Erythroblast (primary cell): ENCODE results near the gene PTK6.

Experiments
- GATA1 ChIP-seq: IDR thresholded peaks from 2 replicates; pipeline ENCODE4 v1.6.1; 2011; ENCODE audit warnings: low read depth, mild to moderate bottlenecking, control low read depth, low read length, moderate library complexity
- POLR2A ChIP-seq: IDR thresholded peaks from 2 replicates; pipeline ENCODE4 v1.6.1; 2011; ENCODE audit warnings: mild to moderate bottlenecking, low read length

DNA sequence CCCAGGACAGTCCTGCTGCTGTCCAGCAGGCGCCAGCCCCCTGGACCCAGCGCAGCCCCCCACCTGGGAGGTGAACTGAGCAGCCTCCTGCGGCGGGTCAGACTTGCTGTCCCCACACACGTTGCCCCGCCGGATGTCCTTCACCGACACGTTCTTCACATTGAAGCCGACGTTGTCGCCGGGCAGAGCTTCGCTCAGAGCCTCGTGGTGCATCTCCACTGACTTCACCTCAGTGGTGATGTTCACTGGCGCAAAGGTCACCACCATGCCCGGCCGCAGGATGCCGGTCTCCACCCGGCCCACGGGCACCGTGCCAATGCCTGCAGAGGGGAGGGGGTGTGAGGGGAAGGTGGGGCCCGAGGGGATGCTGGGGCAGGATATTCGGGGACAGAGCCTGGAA lies 46.8 kb downstream of the PTK6 start:
- TF ChIP-seq POLR2A (no peak), GATA1 (no peak)
